CD14-positive monocyte (primary cell): ENCODE measurements around the gene SLC25A42. TPM values are rescaled to one million over a fixed set of nuclear protein-coding genes. Genes with fewer than 3 reads are reported as not detected.

Source experiments
- DNase-seq, 3 donors: peaks; one replicate each; pipeline ENCODE4 v3.0.0-alpha.2; 2011 to 2022
- H2AFZ ChIP-seq: 2 replicates; pipeline ENCODE4 v1.6.0; 2012; ENCODE audit warnings: mild to moderate bottlenecking, low read depth, low read length, inconsistent platforms; ENCODE audit not compliant: insufficient read depth, poor library complexity, severe bottlenecking
- H3K27ac ChIP-seq, 2 donors: 1 replicate in 1 of 2; 2 replicates in 1 of 2; pipeline ENCODE4 v1.5.1; 2012 to 2013; ENCODE audit warnings: low read length in 2 of 2, control low read depth in 1 of 2, inconsistent platforms in 1 of 2, low read depth in 1 of 2, mild to moderate bottlenecking in 1 of 2
- H3K27me3 ChIP-seq, 2 donors: one replicate each; pipeline versions ENCODE4 v1.6.0 to v1.6.1; 2011 to 2013; ENCODE audit warnings: low read length in 2 of 2; ENCODE audit not compliant: control insufficient read depth in 2 of 2, insufficient read depth in 2 of 2
- H3K36me3 ChIP-seq, 2 donors: replicated peaks in 1 of 2; 1 replicate in 1 of 2; 2 replicates in 1 of 2; pipeline versions ENCODE4 v1.5.1 to v1.6.1; 2012 to 2013; ENCODE audit warnings: low read length in 2 of 2, control low read depth in 1 of 2, inconsistent platforms in 1 of 2, mild to moderate bottlenecking in 1 of 2; ENCODE audit not compliant: insufficient read depth in 2 of 2, control insufficient read depth in 1 of 2
- H3K4me1 ChIP-seq, 2 donors: 1 replicate in 1 of 2; 2 replicates in 1 of 2; pipeline versions ENCODE4 v1.5.1 to v1.6.1; 2012 to 2013; ENCODE audit warnings: low read length in 2 of 2, control low read depth in 1 of 2, inconsistent platforms in 1 of 2, mild to moderate bottlenecking in 1 of 2, moderate library complexity in 1 of 2; ENCODE audit not compliant: insufficient read depth in 2 of 2, control insufficient read depth in 1 of 2
- H3K4me2 ChIP-seq: replicated peaks from 2 replicates; pipeline ENCODE3; 2012; ENCODE audit warnings: low read length, moderate library complexity, mild to moderate bottlenecking; ENCODE audit not compliant: poor library complexity, severe bottlenecking; ENCODE audit errors: extremely low read depth
- H3K4me3 ChIP-seq, 3 experiments: fragments of 200-600 bp in 1 of 3; sonication (generic) in 1 of 3; replicated peaks in 1 of 3; 1 replicate in 2 of 3; 2 replicates in 1 of 3; pipeline ENCODE4 v1.5.1; 2011 to 2013; ENCODE audit warnings: low read length in 3 of 3, mild to moderate bottlenecking in 3 of 3, control low read depth in 2 of 3, low read depth in 2 of 3, inconsistent platforms in 1 of 3, moderate library complexity in 1 of 3
- H3K79me2 ChIP-seq: 2 replicates; pipeline ENCODE4 v1.6.0; 2012; ENCODE audit warnings: mild to moderate bottlenecking, control low read depth, inconsistent platforms, low read length, moderate library complexity; ENCODE audit not compliant: insufficient read depth
- H3K9ac ChIP-seq: 2 replicates; pipeline ENCODE4 v1.6.0; 2017; ENCODE audit warnings: low read length, mild to moderate bottlenecking; ENCODE audit not compliant: insufficient read depth, poor library complexity, severe bottlenecking
- H3K9me3 ChIP-seq, 2 donors: replicated peaks in 1 of 2; 1 replicate in 1 of 2; 2 replicates in 1 of 2; pipeline versions ENCODE4 v1.5.1 to v1.6.1; 2012 to 2013; ENCODE audit warnings: low read length in 2 of 2, control low read depth in 1 of 2; ENCODE audit not compliant: control insufficient read depth in 1 of 2, insufficient read depth in 1 of 2
- H4K20me1 ChIP-seq: 2 replicates; pipeline ENCODE4 v1.6.0; 2012; ENCODE audit warnings: mild to moderate bottlenecking, low read length, control low read depth, moderate library complexity; ENCODE audit not compliant: insufficient read depth
- H3K27ac Mint-ChIP-seq, 7 donors: one replicate each; pipeline ENCODE4 v1.8.0; 2020; ENCODE audit warnings: mild to moderate bottlenecking in 7 of 7, mixed read lengths in 7 of 7, moderate library complexity in 6 of 7, inconsistent platforms in 2 of 7
- H3K27me3 Mint-ChIP-seq, 3 donors: one replicate each; pipeline ENCODE4 v1.8.0; 2021 to 2022; ENCODE audit warnings: low read depth in 3 of 3, mild to moderate bottlenecking in 3 of 3, mixed read lengths in 3 of 3, moderate library complexity in 3 of 3, inconsistent platforms in 1 of 3
- H3K36me3 Mint-ChIP-seq, 2 donors: one replicate each; pipeline ENCODE4 v1.8.0; 2020; ENCODE audit warnings: mixed read lengths in 2 of 2, inconsistent platforms in 1 of 2, mild to moderate bottlenecking in 1 of 2
- H3K4me1 Mint-ChIP-seq: one replicate; pipeline ENCODE4 v1.8.0; 2020; ENCODE audit warnings: mild to moderate bottlenecking, mixed read lengths
- H3K4me3 Mint-ChIP-seq, 2 donors: one replicate each; pipeline ENCODE4 v1.8.0; 2020; ENCODE audit warnings: mild to moderate bottlenecking in 2 of 2, mixed read lengths in 2 of 2, moderate library complexity in 1 of 2
- H3K9me3 Mint-ChIP-seq, 7 donors: one replicate each; pipeline ENCODE4 v1.8.0; 2020 to 2022; ENCODE audit warnings: mixed read lengths in 7 of 7, mild to moderate bottlenecking in 6 of 7, moderate library complexity in 6 of 7, inconsistent platforms in 2 of 7
- CTCF ChIP-seq: fragments of 200-600 bp; IDR thresholded peaks from one replicate; pipeline ENCODE4 v1.8.0; 2022; ENCODE audit warnings: antibody characterized with exemption, mild to moderate bottlenecking
- WGBS: methylation state at CpG from one replicate; pipeline ENCODE4 v1.1.5; 2013; ENCODE audit warnings: missing lambda C conversion rate; ENCODE audit not compliant: insufficient coverage; 5-methylcytosine and 5-hydroxymethylcytosine counted together
- intact Hi-C, 2 donors: fragments of 100-400 bp; cut with micrococcal nuclease; formaldehyde crosslinking; loops; one replicate each; pipeline versions ENCODE4 v1.15.0 to v1.15.1; 2023
- polyA plus RNA-seq, 3 donors: library from polyadenylated mRNA; depleted of rRNA in 1 of 3; unstranded in 2 of 3; stranded (reverse) in 1 of 3; fragments of 300-500 nt in 2 of 3; fragments of >200 nt in 1 of 3; fragmentation: Illumina TruSeq in 2 of 3; gene quantifications; 1 replicate in 2 of 3; 2 replicates in 1 of 3; pipeline ENCODE4 v1.2.3, GENCODE V29; 2012 to 2021

The SLC25A42 gene
- polyA plus RNA-seq, 3 donors, result 0.68 to 3.1 (median 1.1) TPM

GRCh38 chr19:19071897-19072296, 8.1 kb downstream of the SLC25A42 start:
- Histone ChIP-seq H3K36me3 (no peaks in the 10 kb centered on the region), H3K79me2 (no peaks in the 10 kb centered on the region), H3K9ac (no peak overlapping the region), H3K4me2 (no peak overlapping the region), H3K4me3 (no peak overlapping the region), H3K27me3 (no peaks in the 10 kb centered on the region), H3K4me1 (peaks cover 11 to 13% of the 10 kb centered on the region in 2 donors), H3K9me3 (no peaks in the 10 kb centered on the region), H4K20me1 (no peaks in the 10 kb centered on the region), H3K27ac (no peak overlapping the region), H2AFZ (no peak overlapping the region)
- intact Hi-C loops, result no loop called here
- peaks cover 0 to 3% (median 0%) of the 10 kb centered on the region in 3 donors for H3K27me3 Mint-ChIP-seq
- H3K4me3 Mint-ChIP-seq, result no peak overlapping the region
- TF ChIP-seq CTCF, result no peak
- no peak for DNase-seq
- H3K4me1 Mint-ChIP-seq, result peaks cover 29% of the 10 kb centered on the region
- H3K9me3 Mint-ChIP-seq, result no peaks in the 10 kb centered on the region
- 100% methylated on average over 2 of the region's 8 CpGs for WGBS
- no peak overlapping the region for H3K27ac Mint-ChIP-seq
- H3K36me3 Mint-ChIP-seq, result peaks cover 4 to 7% of the 10 kb centered on the region in 2 donors

- H2AFZ ChIP-seq, result no peak overlapping the region
- DNase-seq, result no peak
- no peaks in the 10 kb centered on the region for H3K27me3 ChIP-seq
- Mint-ChIP-seq H3K4me3 (no peak overlapping the region), H3K36me3 (peaks cover 4 to 7% of the 10 kb centered on the region in 2 donors), H3K9me3 (no peaks in the 10 kb centered on the region), H3K27ac (no peak overlapping the region), H3K4me1 (peaks cover 41% of the 10 kb centered on the region), H3K27me3 (peaks cover 0 to 4% (median 0%) of the 10 kb centered on the region in 3 donors)
- no peak overlapping the region for H3K27ac ChIP-seq
- intact Hi-C loops, result no loop called here
- H4K20me1 ChIP-seq, result no peaks in the 10 kb centered on the region
- H3K9ac ChIP-seq, result no peak overlapping the region
- no peak overlapping the region for H3K4me3 ChIP-seq
- no peaks in the 10 kb centered on the region for H3K36me3 ChIP-seq
- no peaks in the 10 kb centered on the region for H3K79me2 ChIP-seq
- H3K9me3 ChIP-seq, result no peaks in the 10 kb centered on the region
- 82% methylated on average over 7 of the region's 13 CpGs for WGBS
- no peak for TF ChIP-seq CTCF
- H3K4me1 ChIP-seq, result peaks cover 20 to 25% of the 10 kb centered on the region in 2 donors
- H3K4me2 ChIP-seq, result no peak overlapping the region
Observed at GRCh38 chr19:19074196-19074882, 10.5 kb downstream of the SLC25A42 start.
